ENCODE data around the gene SLC2A4.

Gene SLC2A4

GRCh38 chr17:7280519-7281073, 922 bp upstream of the SLC2A4 start:
- peak; percentile 91 for DNase-seq

- peak; percentile 6 for DNase-seq
Measured at GRCh38 chr17:7281953-7282751, 634 bp downstream of the SLC2A4 start.

DNA sequence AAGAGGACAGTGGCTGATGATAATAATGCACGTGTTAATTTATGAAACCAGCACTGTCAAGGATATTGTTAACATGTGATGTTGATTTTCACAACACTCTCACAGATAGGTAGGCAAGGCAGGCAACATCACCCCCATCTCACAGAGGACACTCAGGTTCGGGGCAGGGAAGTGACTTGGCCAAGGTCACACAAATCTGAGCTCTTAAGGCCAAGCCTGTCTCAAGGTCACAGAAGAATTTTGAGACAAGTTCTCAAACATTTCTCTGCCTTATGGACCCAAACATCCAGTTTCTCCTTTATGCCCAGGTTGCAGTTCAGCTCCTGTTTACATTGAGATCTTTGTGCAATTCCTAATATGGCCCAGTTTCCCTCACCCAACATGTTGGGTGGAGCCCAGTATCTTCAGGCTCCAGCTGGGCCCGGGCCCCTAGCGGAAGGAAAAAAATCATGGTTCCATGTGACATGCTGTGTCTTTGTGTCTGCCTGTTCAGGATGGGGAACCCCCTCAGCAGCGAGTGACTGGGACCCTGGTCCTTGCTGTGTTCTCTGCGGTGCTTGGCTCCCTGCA, 1.3 kb downstream of the SLC2A4 start:
- DNase-seq = peak; percentile 90

DNA sequence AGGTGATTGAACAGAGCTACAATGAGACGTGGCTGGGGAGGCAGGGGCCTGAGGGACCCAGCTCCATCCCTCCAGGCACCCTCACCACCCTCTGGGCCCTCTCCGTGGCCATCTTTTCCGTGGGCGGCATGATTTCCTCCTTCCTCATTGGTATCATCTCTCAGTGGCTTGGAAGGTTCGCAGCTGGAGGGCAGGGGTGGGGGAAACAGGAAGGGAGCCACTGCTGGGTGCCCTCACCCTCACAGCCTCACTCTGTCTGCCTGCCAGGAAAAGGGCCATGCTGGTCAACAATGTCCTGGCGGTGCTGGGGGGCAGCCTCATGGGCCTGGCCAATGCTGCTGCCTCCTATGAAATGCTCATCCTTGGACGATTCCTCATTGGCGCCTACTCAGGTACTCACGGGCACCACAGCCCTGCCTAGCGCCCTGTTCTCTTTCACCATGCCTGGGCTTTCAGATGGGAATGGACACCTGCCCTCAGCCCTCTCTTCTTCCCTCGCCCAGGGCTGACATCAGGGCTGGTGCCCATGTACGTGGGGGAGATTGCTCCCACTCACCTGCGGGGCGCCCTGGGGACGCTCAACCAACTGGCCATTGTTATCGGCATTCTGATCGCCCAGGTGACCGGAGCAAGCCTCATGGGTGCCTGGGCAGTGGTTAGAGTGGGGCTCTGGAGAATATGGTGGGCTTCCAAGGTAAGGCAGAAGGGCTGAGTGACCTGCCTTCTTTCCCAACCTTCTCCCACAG, 2.1 kb downstream of the SLC2A4 start:
- no peak for DNase-seq

DNA sequence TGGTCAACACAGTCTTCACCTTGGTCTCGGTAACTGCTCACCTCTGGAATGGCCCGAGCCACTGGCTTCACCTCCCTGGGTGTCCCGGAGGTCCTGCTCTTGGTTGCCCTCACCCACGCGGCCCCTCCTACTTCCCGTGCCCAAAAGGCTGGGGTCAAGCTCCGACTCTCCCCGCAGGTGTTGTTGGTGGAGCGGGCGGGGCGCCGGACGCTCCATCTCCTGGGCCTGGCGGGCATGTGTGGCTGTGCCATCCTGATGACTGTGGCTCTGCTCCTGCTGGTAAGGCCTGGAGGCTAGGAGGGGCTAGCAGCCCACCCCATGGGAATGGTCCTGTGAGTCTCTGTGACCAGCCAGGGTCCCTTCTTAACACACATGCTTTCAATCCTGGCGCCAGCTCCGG, 3.4 kb downstream of the SLC2A4 start:
- DNase-seq = no peak

GRCh38 chr17:7285679-7286078, 4.2 kb downstream of the SLC2A4 start:
- DNase-seq = no peak

GRCh38 chr17:7289256-7290032, 7.9 kb downstream of the SLC2A4 start:
- DNase-seq = no peak

- DNase-seq = no peak
Measured at GRCh38 chr17:7290166-7290565, 8.6 kb downstream of the SLC2A4 start.

- no peak for DNase-seq
Measured at GRCh38 chr17:7290685-7291084, 9.2 kb downstream of the SLC2A4 start.

DNA sequence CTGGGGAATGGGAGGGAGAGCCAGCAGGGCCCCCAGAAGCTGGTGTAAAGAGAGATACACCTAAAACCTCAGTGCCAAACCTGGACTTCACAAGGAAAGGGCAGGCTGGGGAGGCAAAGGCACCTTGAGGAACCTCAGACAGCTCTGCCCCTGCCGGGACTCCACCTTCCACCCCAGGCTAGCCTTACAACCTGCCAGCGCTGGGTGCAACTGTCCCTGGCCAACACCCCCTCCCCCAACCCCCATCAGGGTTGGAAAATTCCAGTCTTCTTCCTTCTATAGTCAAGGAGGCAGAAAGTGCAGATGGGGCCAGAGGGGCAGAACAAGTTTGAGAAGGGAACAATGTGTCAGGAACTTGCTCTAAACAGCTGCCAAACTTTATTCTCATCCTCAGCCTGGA, 10.7 kb downstream of the SLC2A4 start:
- DNase-seq = no peak

DNA sequence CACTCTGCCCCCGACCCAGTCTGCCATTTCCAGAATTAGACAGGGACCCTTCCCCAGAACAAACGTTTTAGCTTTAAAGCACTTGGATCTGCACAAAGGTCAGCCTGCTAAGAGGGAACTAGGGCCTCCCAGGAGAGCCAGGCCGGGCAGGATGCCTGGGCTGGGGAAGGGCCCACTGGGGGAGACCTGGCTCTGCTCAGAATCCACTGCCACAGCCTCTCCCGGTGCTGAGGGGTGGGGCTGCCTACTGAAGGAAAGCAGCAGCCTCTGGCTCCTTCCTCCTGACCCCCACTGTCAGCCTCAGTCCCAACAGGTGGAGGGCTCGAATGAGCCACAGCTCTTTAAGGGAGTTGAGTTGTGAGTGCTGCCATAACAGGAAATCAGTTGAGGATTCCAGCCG, 11.2 kb downstream of the SLC2A4 start:
- DNase-seq = no peak

GRCh38 chr17:7293159-7293558, 11.6 kb downstream of the SLC2A4 start:
- DNase-seq = no peak

- peak; percentile 72 for DNase-seq
Measured at GRCh38 chr17:7293816-7294613, 12.5 kb downstream of the SLC2A4 start.

DNA sequence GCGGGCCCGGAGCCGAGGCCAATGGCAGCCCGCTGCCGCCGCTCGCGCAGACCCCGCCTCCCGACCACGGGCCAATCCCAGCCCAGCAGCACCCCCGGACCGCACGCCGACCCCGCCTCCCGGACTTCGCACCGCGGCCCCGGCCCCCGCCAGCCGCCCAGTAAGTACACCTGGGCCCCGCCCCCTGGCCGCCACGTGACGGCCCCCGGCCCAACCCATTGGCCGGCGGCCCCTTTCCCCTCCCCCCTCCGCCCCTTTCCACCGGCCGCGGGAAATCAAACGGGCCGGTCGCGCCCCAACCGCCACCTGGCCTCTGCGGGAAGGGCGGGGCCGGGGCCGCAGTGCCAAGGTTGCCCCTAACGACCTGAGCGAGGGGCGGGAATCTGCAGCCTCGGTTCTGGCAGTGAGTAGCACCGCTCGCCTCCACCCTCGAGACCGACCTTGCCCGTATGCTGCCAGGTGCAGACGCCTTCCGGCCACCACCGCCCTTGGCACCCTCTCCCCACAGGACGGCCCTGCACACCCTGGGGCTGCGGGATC, 13.2 kb downstream of the SLC2A4 start, which contains the start of gene YBX2:
YBX2 (minus strand) TSS at position 26 of the 540 bp plus-strand sequence. CDS start 139 bp downstream, outside the sequence.
- DNase-seq = peak; percentile 72

GRCh38 chr17:7295230-7296180, 14.0 kb downstream of the SLC2A4 start:
- DNase-seq = no peak

DNA sequence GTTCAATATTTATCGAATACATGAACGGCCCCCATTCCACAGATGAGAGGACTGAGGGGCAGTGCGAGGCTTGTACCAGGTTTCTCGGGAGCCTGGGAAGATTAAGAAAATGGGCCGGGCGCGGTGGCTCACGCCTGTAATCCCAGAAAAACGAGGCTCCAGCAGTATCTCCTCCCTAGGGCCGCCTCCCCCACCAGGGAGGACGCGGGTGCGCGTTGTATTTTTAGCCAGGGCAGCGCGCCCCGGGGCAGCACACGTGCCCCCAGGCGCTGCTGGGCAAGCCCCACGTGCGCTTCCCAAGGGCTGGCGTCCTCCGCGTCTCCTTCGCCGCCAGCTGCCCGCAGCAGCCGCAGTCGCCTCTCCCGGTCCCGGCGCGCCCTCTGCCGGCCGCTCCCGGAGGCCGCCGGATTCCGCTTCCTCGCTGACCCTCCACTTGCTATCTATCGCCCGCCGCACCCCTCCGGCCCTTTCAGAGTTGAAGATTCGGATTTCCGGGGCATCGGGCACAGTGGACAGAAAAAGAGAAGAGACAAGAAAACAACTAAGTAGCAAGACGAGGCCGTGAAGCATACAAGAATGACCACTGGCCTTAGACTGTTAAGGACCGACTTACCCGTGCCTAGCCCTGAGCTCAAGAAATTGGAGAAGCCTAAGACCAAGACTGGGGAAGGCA, 14.8 kb downstream of the SLC2A4 start:
- DNase-seq = peak; percentile 83

GRCh38 chr17:7304179-7304578, 22.7 kb downstream of the SLC2A4 start:
- DNase-seq = no peak

GRCh38 chr17:7306911-7307685, 25.6 kb downstream of the SLC2A4 start, which contains the start of gene EIF5A:
TSS of gene EIF5A (plus strand) at chr17:7307628. CDS start at chr17:7309636, 2,008 bp downstream.
- peak; percentile 100 for DNase-seq

All from hematopoietic multipotent progenitor cell treated with erythropoietin and hydrocortisone succinate and interleukin-3 and kit ligand, for 8 days (in vitro differentiated cells).